ENCODE results near the gene MAS1. TPM values are rescaled to one million over a fixed set of nuclear protein-coding genes. Genes with fewer than 3 reads are reported as not detected.

MAS1 gene
- total and polyA plus RNA-seq, 12 donors: 0.02 to 0.04 (median 0.02) TPM; not detected in 7

DNA sequence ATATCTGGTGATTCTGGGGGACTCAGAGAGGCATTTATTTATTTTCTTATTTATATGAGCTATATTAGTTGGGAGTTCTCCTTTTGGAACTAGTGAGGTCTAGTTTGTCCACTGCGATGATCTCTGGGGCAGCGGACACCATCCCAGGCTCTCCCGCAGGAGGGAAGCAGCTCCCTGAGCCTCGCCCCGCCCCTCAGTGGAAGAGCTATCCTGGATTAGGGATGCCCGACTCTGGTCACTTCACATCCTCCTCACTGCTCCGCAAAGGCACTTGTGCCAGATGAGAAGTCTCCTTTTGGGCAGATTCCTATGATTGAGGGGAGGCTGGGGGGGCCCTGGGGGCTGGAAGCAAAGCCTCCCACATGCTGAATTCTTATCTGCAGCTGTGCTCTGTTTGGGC is 3.6 kb upstream of the MAS1 start:
- TF ChIP-seq, protein P1, sequence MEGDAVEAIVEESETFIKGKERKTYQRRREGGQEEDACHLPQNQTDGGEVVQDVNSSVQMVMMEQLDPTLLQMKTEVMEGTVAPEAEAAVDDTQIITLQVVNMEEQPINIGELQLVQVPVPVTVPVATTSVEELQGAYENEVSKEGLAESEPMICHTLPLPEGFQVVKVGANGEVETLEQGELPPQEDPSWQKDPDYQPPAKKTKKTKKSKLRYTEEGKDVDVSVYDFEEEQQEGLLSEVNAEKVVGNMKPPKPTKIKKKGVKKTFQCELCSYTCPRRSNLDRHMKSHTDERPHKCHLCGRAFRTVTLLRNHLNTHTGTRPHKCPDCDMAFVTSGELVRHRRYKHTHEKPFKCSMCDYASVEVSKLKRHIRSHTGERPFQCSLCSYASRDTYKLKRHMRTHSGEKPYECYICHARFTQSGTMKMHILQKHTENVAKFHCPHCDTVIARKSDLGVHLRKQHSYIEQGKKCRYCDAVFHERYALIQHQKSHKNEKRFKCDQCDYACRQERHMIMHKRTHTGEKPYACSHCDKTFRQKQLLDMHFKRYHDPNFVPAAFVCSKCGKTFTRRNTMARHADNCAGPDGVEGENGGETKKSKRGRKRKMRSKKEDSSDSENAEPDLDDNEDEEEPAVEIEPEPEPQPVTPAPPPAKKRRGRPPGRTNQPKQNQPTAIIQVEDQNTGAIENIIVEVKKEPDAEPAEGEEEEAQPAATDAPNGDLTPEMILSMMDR (IDR thresholded peaks at IDR 0.05): no peak
- peaks cover 0 to 3% (median 0%) of the 10 kb centered on the region in 9 donors for H3K4me1 ChIP-seq
- no peak overlapping the region for H3K27ac ChIP-seq
- peaks cover 0 to 48% (median 28%) of the 10 kb centered on the region in 7 donors for H3K27me3 ChIP-seq
- WGBS, 2 donors: 73 to 74% methylated on average over 7 of the region's 7 CpGs
- no peak overlapping the region for H3K4me3 ChIP-seq
- no peaks in the 10 kb centered on the region for H3K9me3 ChIP-seq
- H3K36me3 ChIP-seq: no peaks in the 10 kb centered on the region
- intact Hi-C loops (cut with DNase I): no loop called here
- no peak for DNase-seq
- ATAC-seq: no peak

DNA sequence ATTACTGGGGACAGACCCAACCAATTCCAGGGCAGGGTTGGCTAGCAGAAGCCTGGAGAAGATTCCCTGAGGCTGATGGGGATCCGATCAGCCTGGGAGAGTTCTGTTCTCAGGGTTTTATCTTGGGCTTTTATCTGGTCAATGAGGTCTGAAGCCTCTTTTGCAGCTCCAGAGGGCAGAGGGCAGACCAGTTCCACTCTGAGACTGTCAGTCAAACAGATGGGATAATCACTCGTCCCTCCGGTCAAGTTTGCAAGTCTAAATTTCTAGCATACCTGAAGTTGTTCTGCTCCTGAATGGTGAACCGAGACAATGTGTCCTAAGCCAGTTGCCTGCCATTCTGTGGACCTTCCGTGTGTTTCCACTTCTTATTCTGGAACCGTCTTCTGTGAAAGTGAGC is 3.0 kb upstream of the MAS1 start:
- ATAC-seq: no peak
- Histone ChIP-seq H3K4me3 (no peak overlapping the region), H3K27me3 (peaks cover 0 to 52% (median 28%) of the 10 kb centered on the region in 7 donors), H3K27ac (no peak overlapping the region), H3K36me3 (no peaks in the 10 kb centered on the region), H3K9me3 (no peaks in the 10 kb centered on the region), H3K4me1 (no peaks in the 10 kb centered on the region)
- intact Hi-C loops (cut with DNase I): no loop called here
- TF ChIP-seq, protein P1 (IDR thresholded peaks at IDR 0.05): no peak
- no peak for DNase-seq
- 59 to 63% methylated on average over 6 of the region's 6 CpGs for WGBS, 2 donors

DNA sequence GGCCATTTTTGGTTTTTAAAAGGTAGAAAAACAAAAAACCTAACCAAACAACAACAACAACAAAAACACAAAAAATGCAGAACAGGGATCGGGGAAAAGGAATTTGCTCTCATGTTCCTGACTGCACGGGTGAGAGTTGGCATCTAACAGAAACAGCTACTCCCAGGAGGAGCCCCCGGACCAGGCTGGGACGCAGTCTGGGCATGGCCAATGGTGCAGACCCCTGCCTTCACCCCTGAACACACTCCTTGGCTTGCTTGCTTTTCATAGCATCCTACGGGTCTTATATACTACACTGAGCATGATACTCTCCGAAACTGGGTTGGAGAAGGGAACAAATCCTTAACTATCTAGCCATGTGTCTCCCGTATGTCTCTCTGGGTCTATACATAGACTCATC is 587 bp upstream of the MAS1 start:
- Histone ChIP-seq H3K9me3 (no peaks in the 10 kb centered on the region), H3K27me3 (peaks cover 0 to 60% (median 22%) of the 10 kb centered on the region in 7 donors), H3K27ac (no peak overlapping the region), H3K4me3 (no peak overlapping the region), H3K4me1 (no peaks in the 10 kb centered on the region), H3K36me3 (no peaks in the 10 kb centered on the region)
- DNase-seq (no peak), ATAC-seq (no peak)
- intact Hi-C loops (cut with DNase I): loop anchor here in 1 of 10 donors (10.0 kb wide), 1 partner anchor 1635 kb away; no protein-coding TSS in a partner anchor
- TF ChIP-seq, protein P1 (IDR thresholded peaks at IDR 0.05): no peak
- 89 to 93% methylated on average over 7 of the region's 7 CpGs for WGBS, 2 donors

DNA sequence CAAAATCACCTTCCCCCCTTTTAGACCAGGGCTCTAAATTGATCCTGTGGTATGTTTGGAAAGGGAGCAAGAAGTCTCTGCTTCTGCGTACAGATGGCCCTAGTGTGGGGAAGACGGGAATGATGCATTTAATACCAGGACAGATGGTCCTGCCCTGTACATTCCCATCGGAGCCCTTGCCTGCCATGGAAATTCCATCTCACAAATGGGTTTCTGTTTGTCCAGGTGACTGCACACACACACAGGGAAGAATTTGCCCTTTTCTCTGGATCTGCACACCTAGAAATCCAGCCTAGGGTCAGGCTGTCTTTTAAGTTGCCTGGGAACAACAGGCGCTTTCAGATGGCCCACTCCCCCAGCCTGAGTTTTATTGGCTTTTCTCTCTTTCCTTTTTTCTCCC is 1.3 kb downstream of the MAS1 start:
- peaks cover 0 to 56% (median 22%) of the 10 kb centered on the region in 7 donors for H3K27me3 ChIP-seq
- intact Hi-C loops (cut with DNase I): loop anchor here in 1 of 10 donors (10.0 kb wide), 1 partner anchor 1637 kb away; no protein-coding TSS in a partner anchor
- TF ChIP-seq, protein P1 (IDR thresholded peaks at IDR 0.05): no peak

More for the DNA sequence above, 1.3 kb downstream of the MAS1 start:
- WGBS, 2 donors: 91% methylated on average over 4 of the region's 4 CpGs
- Histone ChIP-seq H3K9me3 (no peaks in the 10 kb centered on the region), H3K27ac (no peak overlapping the region), H3K4me3 (no peak overlapping the region), H3K36me3 (no peaks in the 10 kb centered on the region), H3K4me1 (no peaks in the 10 kb centered on the region)
- DNase-seq: no peak
- ATAC-seq: no peak

Data from heart right ventricle (tissue), 16 donors.